Parathyroid adenoma (tissue), 2 donors: Measurements from ENCODE around the gene WIPF3.

Experiments
- H2AFZ ChIP-seq: fragments of 300-600 bp; sonication (generic); one replicate; pipeline ENCODE4 v1.7.0; 2017; ENCODE audit warnings: antibody characterized with exemption, mild to moderate bottlenecking
- H3K27ac ChIP-seq: fragments of 300-600 bp; sonication (generic); one replicate; pipeline ENCODE4 v1.7.0; 2017
- H3K27me3 ChIP-seq: fragments of 300-600 bp; sonication (generic); one replicate; pipeline ENCODE4 v1.7.0; 2017; ENCODE audit warnings: low read length; ENCODE audit not compliant: control insufficient read depth, insufficient read depth
- H3K36me3 ChIP-seq: fragments of 300-600 bp; sonication (generic); one replicate; pipeline ENCODE4 v1.7.0; 2017; ENCODE audit warnings: low read length; ENCODE audit not compliant: control insufficient read depth, insufficient read depth
- H3K4me1 ChIP-seq: fragments of 300-600 bp; sonication (generic); one replicate; pipeline ENCODE4 v1.7.0; 2017; ENCODE audit warnings: control low read depth
- H3K4me2 ChIP-seq: fragments of 300-600 bp; sonication (generic); one replicate; pipeline ENCODE4 v1.7.0; 2017; ENCODE audit warnings: low read length
- H3K4me3 ChIP-seq: fragments of 300-600 bp; sonication (generic); one replicate; pipeline ENCODE4 v1.7.0; 2017; ENCODE audit warnings: low read depth, low read length
- H3K79me2 ChIP-seq: fragments of 300-600 bp; sonication (generic); one replicate; pipeline ENCODE4 v1.7.0; 2017; ENCODE audit warnings: control low read depth
- H3K9ac ChIP-seq: fragments of 300-600 bp; sonication (generic); one replicate; pipeline ENCODE4 v1.7.0; 2017; ENCODE audit warnings: mild to moderate bottlenecking
- H3K9me3 ChIP-seq: fragments of 300-600 bp; sonication (generic); one replicate; pipeline ENCODE4 v1.7.0; 2017; ENCODE audit warnings: low read length; ENCODE audit not compliant: control insufficient read depth
- CTCF ChIP-seq: fragments of 300-600 bp; sonication (generic); IDR thresholded peaks from one replicate; pipeline ENCODE4 v1.7.0; 2017; ENCODE audit warnings: antibody characterized with exemption, mild to moderate bottlenecking
- donor health status: primary hyperparathyroidism.

Gene WIPF3

DNA sequence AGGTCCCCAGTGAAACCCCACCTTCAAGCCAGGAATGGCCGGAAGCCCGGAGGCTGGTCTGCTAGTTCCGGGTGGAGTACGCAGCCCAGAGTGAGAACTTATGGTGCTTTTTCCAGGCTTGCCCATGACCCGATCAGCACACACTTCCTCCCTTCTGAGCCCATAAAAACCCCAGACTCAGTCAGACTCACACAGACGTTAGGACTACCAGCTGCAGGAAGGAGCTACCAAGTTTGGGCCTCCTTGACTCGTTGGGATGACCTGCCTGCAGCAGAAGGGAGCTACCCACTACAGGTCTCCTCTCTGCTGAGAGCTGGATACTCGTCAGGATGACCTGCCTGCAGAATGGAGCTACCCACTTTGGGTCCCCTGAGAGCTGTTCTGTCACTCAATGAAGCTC lies 144.2 kb downstream of the WIPF3 start:
- Histone ChIP-seq H3K4me1 (no peaks in the 10 kb centered on the region), H3K27me3 (no peaks in the 10 kb centered on the region), H3K4me2 (no peak overlapping the region), H3K9ac (no peak overlapping the region), H3K4me3 (no peak overlapping the region), H3K36me3 (no peaks in the 10 kb centered on the region), H2AFZ (no peak overlapping the region), H3K27ac (no peak overlapping the region), H3K79me2 (peaks cover 8% of the 10 kb centered on the region), H3K9me3 (no peaks in the 10 kb centered on the region)
- TF ChIP-seq CTCF = no peak

DNA sequence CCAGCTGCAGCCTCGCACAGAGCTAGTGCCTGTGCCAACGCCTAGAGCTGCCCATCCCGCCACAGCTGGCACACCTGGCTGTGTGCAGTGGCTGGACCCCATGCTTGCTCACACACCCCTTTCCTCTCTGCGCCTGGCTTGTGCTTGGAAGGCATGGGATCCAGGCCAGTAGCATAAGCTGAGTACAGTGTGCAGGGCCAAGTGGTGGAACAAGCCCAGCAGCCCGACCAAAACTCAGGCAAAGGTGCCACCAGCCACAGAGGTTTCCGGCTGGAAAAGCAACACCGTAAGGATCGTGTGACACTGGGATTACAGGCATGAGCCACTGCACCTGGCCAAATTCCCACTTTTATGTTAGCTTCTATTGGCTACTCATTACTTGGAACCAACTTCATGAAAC lies 144.9 kb downstream of the WIPF3 start:
- no peaks in the 10 kb centered on the region for H3K4me1 ChIP-seq
- no peak overlapping the region for H3K4me2 ChIP-seq
- no peak overlapping the region for H3K27ac ChIP-seq
- peaks cover 8% of the 10 kb centered on the region for H3K79me2 ChIP-seq
- TF ChIP-seq CTCF = no peak
- no peak overlapping the region for H3K9ac ChIP-seq
- H3K4me3 ChIP-seq = no peak overlapping the region
- no peaks in the 10 kb centered on the region for H3K27me3 ChIP-seq
- no peak overlapping the region for H2AFZ ChIP-seq
- no peaks in the 10 kb centered on the region for H3K36me3 ChIP-seq
- H3K9me3 ChIP-seq = no peaks in the 10 kb centered on the region

DNA sequence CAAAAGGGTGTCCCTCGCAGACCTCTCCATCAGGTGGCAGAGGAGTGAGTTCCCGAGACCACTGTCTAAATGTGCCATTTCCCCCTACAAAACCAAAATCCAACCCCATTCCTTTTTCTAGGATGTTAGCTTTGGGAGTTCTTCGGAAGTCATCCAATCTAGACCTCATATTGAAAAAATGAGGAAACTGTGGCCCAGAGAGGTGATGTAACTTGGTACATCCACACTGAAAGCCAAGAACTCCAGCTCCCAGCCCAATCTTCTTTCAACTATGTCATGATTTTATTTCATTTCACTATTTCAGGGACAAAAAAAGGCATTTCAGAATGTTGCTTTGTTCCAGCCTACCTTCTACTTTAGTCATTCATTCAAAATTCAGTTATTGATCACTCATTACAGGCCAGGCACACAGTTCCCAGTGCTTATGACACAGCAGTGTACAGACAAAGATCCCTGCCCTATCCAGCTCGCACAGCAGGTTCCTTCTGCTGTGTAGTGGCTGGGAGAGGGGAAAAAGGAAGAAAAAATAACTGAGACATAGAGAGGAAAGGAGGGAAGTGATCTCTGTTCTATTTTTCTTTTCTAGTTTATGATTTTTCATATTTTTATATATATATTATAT lies 147.5 kb downstream of the WIPF3 start:
- no peaks in the 10 kb centered on the region for H3K4me1 ChIP-seq
- no peaks in the 10 kb centered on the region for H3K36me3 ChIP-seq
- no peak for TF ChIP-seq CTCF
- no peak overlapping the region for H2AFZ ChIP-seq
- no peak overlapping the region for H3K9ac ChIP-seq
- H3K27me3 ChIP-seq = no peaks in the 10 kb centered on the region
- H3K79me2 ChIP-seq = peaks cover 2% of the 10 kb centered on the region
- no peak overlapping the region for H3K4me3 ChIP-seq
- H3K27ac ChIP-seq = no peak overlapping the region
- no peak overlapping the region for H3K4me2 ChIP-seq
- H3K9me3 ChIP-seq = no peaks in the 10 kb centered on the region

GRCh38 chr7:29955075-29955792 lies 148.9 kb downstream of the WIPF3 start:
- no peak overlapping the region for H2AFZ ChIP-seq
- H3K27me3 ChIP-seq = no peaks in the 10 kb centered on the region
- no peaks in the 10 kb centered on the region for H3K36me3 ChIP-seq
- H3K27ac ChIP-seq = no peak overlapping the region
- no peak for TF ChIP-seq CTCF
- peaks cover 2% of the 10 kb centered on the region for H3K79me2 ChIP-seq
- no peak overlapping the region for H3K4me2 ChIP-seq
- no peaks in the 10 kb centered on the region for H3K4me1 ChIP-seq
- H3K9ac ChIP-seq = no peak overlapping the region
- no peaks in the 10 kb centered on the region for H3K9me3 ChIP-seq
- H3K4me3 ChIP-seq = no peak overlapping the region
